GM18517 (cell line): ENCODE measurements around the gene IGLL1.
"Not testable (repeated sequence)": the region's sequence is repeated elsewhere in the genome, so short reads cannot be mapped to it uniquely, and the experiment has no call there.

Experiments used
- ATAC-seq: cut with Tn5 transposase; IDR thresholded peaks from one replicate; pipeline ENCODE4 v1.9.1; 2021; ENCODE audit warnings: mild to moderate bottlenecking, moderate library complexity; ENCODE audit not compliant: unreplicated experiment

Gene IGLL1

DNA sequence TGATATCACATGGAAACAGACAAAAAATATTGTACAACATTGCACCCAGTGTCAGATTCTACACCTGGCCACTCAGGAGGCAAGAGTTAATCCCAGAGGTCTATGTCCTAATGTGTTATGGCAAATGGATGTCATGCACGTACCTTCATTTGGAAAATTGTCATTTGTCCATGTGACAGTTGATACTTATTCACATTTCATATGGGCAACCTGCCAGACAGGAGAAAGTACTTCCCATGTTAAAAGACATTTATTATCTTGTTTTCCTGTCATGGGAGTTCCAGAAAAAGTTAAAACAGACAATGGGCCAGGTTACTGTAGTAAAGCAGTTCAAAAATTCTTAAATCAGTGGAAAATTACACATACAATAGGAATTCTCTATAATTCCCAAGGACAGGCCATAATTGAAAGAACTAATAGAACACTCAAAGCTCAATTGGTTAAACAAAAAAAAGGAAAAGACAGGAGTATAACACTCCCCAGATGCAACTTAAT, 36.5 kb downstream of the IGLL1 start:
- ATAC-seq = not testable (repeated sequence)

DNA sequence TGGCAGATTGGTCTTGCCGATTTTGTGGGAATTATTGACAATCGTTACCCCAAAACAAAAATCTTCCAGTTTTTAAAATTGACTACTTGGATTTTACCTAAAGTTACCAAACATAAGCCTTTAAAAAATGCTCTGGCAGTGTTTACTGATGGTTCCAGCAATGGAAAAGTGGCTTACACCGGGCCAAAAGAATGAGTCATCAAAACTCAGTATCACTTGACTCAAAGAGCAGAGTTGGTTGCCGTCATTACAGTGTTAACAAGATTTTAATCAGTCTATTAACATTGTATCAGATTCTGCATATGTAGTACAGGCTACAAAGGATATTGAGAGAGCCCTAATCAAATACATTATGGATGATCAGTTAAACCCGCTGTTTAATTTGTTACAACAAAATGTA, 37.2 kb downstream of the IGLL1 start:
- ATAC-seq = no peak

DNA sequence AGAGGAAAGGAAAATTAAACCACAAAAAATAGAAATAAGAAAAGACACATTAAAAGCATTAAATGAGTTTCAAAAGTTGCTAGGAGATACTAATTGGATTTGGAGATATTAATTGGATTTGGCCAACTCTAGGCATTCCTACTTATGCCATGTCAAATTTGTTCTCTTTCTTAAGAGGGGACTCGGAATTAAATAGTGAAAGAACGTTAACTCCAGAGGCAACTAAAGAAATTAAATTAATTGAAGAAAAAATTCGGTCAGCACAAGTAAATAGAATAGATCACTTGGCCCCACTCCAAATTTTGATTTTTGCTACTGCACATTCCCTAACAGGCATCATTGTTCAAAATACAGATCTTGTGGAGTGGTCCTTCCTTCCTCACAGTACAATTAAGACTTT, 37.7 kb downstream of the IGLL1 start:
- ATAC-seq = not testable (repeated sequence)

DNA sequence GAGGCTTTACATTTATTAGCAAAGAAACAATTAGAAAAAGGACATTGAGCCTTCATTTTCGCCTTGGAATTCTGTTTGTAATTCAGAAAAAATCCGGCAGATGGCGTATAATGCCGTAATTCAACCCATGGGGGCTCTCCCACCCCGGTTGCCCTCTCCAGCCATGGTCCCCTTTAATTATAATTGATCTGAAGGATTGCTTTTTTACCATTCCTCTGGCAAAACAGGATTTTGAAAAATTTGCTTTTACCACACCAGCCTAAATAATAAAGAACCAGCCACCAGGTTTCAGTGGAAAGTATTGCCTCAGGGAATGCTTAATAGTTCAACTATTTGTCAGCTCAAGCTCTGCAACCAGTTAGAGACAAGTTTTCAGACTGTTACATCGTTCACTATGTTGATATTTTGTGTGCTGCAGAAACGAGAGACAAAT, 38.2 kb downstream of the IGLL1 start:
- ATAC-seq = not testable (repeated sequence)

DNA sequence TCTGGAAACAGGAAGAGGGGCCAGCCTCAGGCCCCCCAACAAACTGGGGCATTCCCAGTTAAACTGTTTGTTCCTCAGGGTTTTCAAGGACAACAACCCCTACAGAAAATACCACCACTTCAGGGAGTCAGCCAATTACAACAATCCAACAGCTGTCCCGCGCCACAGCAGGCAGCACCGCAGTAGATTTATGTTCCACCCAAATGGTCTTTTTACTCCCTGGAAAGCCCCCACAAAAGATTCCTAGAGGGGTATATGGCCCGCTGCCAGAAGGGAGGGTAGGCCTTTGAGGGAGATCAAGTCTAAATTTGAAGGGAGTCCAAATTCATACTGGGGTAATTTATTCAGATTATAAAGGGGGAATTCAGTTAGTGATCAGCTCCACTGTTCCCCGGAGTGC, 39.3 kb downstream of the IGLL1 start:
- not testable (repeated sequence) for ATAC-seq

GRCh38 chr22:23539839-23540198, 40.3 kb downstream of the IGLL1 start:
- not testable (repeated sequence) for ATAC-seq

DNA sequence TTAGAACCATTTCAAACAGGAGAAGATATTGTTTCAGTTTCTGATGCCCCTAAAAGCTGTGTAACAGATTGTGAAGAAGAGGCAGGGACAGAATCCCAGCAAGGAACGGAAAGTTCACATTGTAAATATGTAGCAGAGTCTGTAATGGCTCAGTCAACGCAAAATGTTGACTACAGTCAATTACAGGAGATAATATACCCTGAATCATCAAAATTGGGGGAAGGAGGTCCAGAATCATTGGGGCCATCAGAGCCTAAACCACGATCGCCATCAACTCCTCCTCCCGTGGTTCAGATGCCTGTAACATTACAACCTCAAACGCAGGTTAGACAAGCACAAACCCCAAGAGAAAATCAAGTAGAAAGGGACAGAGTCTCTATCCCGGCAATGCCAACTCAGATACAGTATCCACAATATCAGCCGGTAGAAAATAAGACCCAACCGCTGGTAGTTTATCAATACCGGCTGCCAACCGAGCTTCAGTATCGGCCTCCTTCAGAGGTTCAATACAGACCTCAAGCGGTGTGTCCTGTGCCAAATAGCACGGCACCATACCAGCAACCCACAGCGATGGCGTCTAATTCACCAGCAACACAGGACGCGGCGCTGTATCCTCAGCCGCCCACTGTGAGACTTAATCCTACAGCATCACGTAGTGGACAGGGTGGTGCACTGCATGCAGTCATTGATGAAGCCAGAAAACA, 40.8 kb downstream of the IGLL1 start:
- no peak for ATAC-seq

DNA sequence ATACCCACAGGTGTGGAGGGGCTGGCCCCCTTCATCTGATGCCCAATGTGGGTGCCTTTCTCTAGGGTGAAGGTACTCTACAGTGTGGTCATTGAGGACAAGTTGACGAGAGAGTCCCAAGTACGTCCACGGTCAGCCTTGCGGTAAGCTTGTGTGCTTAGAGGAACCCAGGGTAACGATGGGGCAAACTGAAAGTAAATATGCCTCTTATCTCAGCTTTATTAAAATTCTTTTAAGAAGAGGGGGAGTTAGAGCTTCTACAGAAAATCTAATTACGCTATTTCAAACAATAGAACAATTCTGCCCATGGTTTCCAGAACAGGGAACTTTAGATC, 41.4 kb downstream of the IGLL1 start:
- ATAC-seq = not testable (repeated sequence)

GRCh38 chr22:23537830-23538695, 42.0 kb downstream of the IGLL1 start:
- not testable (repeated sequence) for ATAC-seq

DNA sequence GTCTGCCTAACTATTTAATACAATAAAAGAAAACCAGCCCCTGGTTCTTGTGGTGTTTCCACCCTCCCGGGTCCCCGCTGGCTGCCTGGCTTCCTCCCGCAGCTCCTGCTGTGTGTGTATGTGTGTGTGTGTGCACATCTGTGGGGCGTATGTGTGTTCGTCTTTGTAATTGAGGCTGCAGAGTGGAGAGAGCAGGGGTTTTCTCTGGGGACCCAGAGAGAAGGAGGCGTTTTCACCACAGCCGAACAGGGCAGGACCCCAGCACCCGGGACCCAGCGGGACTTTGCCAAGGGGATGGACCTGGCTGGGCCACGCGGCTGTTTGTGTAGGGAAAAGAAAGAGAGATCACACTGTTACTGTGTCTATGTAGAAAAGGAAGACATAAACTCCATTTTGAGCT, 42.7 kb downstream of the IGLL1 start:
- ATAC-seq = no peak

GRCh38 chr22:23536821-23537345, 43.2 kb downstream of the IGLL1 start:
- no peak for ATAC-seq

DNA sequence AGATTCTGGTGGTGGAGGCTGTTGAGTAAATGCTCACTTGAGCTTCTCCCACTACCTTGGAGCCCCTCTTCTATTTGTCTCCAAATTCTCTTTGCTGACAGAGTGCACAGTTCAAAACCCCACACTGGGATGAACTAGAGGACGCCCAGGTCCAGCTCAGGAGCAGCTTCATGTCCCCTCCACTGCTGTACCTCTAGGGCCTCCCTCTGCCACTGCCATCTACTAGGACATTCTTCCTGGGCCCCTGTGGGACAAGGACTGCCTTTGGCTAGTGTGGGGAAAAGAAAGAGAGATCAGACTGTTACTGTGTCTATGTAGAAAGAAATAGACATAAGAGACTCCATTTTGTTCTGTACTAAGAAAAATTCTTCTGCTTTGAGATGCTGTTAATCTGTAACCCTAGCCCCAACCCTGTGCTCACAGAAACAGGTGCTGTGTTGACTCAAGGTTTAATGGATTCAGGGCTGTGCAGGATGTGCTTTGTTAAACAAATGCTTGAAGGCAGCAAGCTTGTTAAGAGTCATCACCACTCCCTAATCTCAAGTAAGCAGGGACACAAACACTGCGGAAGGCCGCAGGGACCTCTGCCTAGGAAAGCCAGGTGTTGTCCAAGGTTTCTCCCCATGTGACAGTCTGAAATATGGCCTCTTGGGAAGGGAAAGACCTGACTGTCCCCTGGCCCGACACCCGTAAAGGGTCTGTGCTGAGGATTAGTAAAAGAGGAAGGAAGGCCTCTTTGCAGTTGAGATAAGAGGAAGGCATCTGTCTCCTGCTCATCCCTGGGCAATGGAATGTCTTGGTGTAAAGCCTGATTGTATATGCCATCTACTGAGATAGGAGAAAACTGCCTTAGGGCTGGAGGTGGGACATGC, 44.1 kb downstream of the IGLL1 start:
- ATAC-seq = not testable (repeated sequence)

- no peak for ATAC-seq
These were observed 45.0 kb downstream of the IGLL1 start for GRCh38 chr22:23534851-23535717.

DNA sequence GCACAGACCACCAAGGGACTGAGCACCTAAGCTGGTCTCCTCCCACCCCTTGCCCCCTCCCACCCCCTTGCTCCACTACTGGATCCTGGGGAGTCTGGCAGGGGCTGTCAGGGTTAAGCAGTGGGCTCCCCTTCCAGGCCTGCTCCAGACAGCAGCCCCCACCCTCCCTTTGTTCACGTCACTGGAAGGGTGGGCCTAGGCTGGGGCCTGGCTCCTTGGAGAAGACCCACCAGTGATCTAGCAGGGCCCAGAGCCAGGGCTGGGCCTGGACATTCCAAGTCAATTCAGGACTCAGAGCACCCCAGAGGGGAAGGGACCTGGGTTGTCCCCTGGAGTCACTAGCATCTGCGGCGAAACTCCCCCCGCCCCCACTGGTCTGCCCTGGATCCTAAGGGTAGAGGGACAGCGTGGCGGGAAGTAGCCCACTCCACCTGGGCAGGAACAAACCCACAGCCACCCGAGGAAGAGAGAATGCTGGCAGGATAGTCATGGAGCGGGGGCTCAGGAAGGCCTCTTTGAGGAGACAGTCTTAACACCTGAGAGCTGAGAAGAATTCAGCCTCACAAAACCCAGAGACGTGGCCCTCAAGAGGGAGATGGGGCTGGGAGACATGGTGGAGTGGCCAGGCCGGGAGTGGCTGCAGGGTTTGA, 45.8 kb downstream of the IGLL1 start:
- no peak for ATAC-seq

GRCh38 chr22:23533771-23534191, 46.3 kb downstream of the IGLL1 start:
- no peak for ATAC-seq

- no peak for ATAC-seq
These were observed 46.7 kb downstream of the IGLL1 start for GRCh38 chr22:23533328-23533762.

GRCh38 chr22:23532731-23533130, 47.4 kb downstream of the IGLL1 start:
- ATAC-seq = no peak

- no peak for ATAC-seq
These were observed 48.0 kb downstream of the IGLL1 start for GRCh38 chr22:23531966-23532705.
